ENCODE data around the gene VWA3B. TPM values are rescaled to one million over a fixed set of nuclear protein-coding genes. Genes with fewer than 3 reads are reported as not detected.

The VWA3B gene
- total RNA-seq, 4 donors from 2014 or later, result 0.12 to 2.5 TPM; not detected in 2

DNA sequence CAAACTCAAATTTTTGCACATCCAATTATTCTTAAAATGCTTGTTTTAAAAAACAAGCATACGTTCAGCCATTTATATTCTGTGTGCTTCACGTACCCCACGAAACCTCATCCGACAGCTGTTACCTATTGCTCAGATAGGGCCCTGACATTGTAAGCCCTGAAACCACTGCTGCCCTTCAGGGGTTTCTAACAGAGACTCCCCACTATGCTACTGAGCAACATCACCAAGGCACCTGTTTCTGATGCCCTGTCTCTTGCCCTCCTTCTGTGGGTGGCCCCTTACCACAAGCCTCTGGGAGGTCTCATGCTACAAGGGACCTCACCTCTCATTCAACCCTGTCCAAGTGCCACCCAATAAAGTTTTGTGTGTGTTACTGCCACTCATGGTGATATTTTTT lies 240.8 kb downstream of the VWA3B start:
- no peak for DNase-seq (ENCODE audit: low spot score in 2 of 2)
- intact Hi-C loops (cut with DNase I; ENCODE audit: low total_unique reads), result no loop called here
- TF ChIP-seq POLR2A (IDR thresholded peaks at IDR 0.05), result no peak
- TF ChIP-seq, protein P1, sequence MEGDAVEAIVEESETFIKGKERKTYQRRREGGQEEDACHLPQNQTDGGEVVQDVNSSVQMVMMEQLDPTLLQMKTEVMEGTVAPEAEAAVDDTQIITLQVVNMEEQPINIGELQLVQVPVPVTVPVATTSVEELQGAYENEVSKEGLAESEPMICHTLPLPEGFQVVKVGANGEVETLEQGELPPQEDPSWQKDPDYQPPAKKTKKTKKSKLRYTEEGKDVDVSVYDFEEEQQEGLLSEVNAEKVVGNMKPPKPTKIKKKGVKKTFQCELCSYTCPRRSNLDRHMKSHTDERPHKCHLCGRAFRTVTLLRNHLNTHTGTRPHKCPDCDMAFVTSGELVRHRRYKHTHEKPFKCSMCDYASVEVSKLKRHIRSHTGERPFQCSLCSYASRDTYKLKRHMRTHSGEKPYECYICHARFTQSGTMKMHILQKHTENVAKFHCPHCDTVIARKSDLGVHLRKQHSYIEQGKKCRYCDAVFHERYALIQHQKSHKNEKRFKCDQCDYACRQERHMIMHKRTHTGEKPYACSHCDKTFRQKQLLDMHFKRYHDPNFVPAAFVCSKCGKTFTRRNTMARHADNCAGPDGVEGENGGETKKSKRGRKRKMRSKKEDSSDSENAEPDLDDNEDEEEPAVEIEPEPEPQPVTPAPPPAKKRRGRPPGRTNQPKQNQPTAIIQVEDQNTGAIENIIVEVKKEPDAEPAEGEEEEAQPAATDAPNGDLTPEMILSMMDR (IDR thresholded peaks at IDR 0.05), result no peak
- H3K4me3 ChIP-seq (ENCODE audit: low read depth, poor library complexity, severe bottlenecking), result no peak overlapping the region
- WGBS, 2 donors, result 94 to 95% methylated on average over 4 of the region's 4 CpGs

DNA sequence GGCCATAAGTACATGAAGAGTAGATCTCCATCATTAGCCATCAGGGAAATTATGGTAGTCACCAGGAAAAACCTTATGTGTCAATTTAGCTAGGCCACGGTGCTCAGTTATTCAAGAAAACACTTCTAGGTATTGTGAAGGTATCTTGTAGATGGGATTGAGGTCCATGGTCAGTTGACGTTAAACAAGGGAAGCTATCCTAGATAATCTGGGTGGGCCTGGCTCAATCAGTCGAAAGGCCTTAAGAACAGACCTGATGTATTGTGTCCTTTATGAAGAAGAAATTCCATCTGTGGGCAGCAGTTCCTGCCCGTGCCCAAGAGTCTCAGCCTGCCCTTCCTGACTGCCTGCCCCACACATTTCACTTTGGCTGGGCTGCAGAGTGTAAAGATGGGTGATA lies 242.6 kb downstream of the VWA3B start:
- intact Hi-C loops (cut with DNase I; ENCODE audit: low total_unique reads), result no loop called here
- 86 to 88% methylated on average over 4 of the region's 4 CpGs for WGBS, 2 donors
- H3K4me3 ChIP-seq (ENCODE audit: low read depth, poor library complexity, severe bottlenecking), result no peak overlapping the region
- no peak for TF ChIP-seq POLR2A (IDR thresholded peaks at IDR 0.05)
- DNase-seq (ENCODE audit: low spot score in 2 of 2), result no peak

DNA sequence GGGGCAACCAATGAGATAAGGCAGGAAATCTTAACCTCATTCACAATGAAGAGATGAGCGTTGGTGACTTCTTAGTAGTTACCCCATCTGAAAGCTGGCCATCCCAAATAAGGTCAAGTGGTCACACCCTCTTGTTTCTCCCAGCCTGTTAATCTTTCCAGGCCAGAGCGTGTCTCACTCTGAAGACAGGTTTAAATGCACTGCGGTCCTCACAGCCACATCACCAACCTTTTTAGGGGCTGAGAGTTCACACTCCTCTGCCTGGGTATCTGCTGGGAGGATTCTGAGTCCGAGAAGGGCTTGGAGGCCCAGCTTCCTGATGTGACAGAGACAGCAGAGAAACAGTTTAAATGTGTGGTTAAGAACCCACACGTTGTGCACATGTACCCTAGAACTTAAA lies 246.0 kb downstream of the VWA3B start:
- intact Hi-C loops (cut with DNase I; ENCODE audit: low total_unique reads), result no loop called here
- WGBS, 2 donors, result 82 to 86% methylated on average over 5 of the region's 5 CpGs
- no peak for DNase-seq (ENCODE audit: low spot score in 2 of 2)
- TF ChIP-seq, protein P1 (IDR thresholded peaks at IDR 0.05), result no peak
- no peak for TF ChIP-seq POLR2A (IDR thresholded peaks at IDR 0.05)
- H3K4me3 ChIP-seq (ENCODE audit: low read depth, poor library complexity, severe bottlenecking), result no peak overlapping the region

DNA sequence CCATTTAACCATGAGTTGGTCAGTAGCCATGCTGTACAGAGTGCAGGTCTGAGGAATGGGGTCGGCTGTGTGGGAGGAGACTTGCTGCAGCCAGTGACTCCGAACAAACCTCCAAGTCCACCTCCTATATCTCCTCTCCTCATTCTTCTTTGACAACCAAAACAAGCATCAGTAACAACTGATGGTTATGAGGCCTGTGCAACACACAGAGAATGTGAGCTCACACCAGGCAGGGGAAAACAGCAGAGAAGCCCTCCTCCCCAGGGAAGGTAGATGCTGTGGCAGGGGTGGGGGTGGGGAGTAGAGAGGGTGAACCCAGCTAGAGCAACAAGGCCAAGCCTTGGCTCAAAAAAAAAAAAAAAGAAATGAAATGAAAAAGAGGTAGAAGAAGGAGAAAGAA lies 247.0 kb downstream of the VWA3B start:
- DNase-seq (ENCODE audit: low spot score in 2 of 2), result no peak
- 63 to 71% methylated on average over 2 of the region's 2 CpGs for WGBS, 2 donors
- intact Hi-C loops (cut with DNase I; ENCODE audit: low total_unique reads), result no loop called here

DNA sequence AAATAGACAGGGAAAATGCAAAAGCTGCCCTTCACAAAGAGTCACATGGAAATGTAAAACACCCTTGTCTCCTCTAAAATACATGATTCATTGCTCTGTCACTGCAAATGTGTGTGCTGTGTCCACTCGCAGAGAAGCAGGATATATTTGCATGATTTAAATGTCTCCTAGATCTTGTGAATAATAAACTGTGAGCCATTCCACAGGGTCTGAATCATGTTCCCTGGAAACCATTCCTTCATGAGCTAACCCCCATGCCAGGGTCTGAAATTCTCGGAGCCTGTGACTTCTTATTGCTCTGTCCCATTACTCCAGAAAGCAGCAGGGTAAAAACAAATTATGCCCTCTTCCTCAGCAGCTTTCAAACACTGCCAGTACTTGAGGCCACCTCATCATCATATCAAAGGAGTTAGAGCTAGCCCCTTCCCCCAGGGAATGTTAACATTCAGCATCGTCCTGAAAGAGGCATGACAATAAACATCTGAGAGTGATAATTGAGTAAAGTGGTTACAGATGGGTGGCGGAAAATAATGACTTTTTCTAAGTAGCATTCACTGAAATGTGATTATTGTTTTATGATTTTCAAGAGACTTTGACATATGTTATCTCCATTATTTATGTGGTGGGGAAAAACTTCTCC lies 247.6 kb downstream of the VWA3B start:
- WGBS, 2 donors, result 19 to 28% methylated on average over 4 of the region's 4 CpGs
- H3K4me3 ChIP-seq (ENCODE audit: low read depth, poor library complexity, severe bottlenecking), result no peak overlapping the region
- no peak for DNase-seq (ENCODE audit: low spot score in 2 of 2)
- TF ChIP-seq, protein P1 (IDR thresholded peaks at IDR 0.05), result no peak
- TF ChIP-seq POLR2A (IDR thresholded peaks at IDR 0.05), result no peak
- intact Hi-C loops (cut with DNase I; ENCODE audit: low total_unique reads), result no loop called here

More for the DNA sequence above, 247.0 kb downstream of the VWA3B start:
- no peak overlapping the region for H3K4me3 ChIP-seq (ENCODE audit: low read depth, poor library complexity, severe bottlenecking)
- TF ChIP-seq, protein P1 (IDR thresholded peaks at IDR 0.05), result no peak
- TF ChIP-seq POLR2A (IDR thresholded peaks at IDR 0.05), result no peak

DNA sequence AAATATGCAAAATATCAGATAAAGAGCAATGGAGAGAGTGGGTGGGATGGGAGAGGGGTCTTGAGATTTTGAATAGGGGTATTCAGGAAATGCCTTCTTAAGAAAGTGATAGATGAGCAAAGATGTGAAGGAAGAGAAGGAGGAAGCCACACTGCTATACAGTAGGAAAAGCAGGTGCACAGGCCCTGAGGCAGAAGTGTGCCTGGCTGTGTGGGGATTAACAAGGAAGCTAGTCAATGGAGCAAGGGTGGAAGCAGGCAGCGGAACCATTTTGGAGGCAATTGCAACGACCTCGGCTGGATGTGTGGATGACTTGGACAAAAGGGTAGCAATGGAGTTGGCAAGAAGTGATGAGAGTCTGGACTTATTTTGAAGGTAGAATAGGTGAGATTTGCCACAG lies 248.3 kb downstream of the VWA3B start:
- intact Hi-C loops (cut with DNase I; ENCODE audit: low total_unique reads), result no loop called here
- TF ChIP-seq, protein P1 (IDR thresholded peaks at IDR 0.05), result no peak
- TF ChIP-seq POLR2A (IDR thresholded peaks at IDR 0.05), result no peak
- 81 to 87% methylated on average over 3 of the region's 3 CpGs for WGBS, 2 donors
- DNase-seq (ENCODE audit: low spot score in 2 of 2), result no peak
- H3K4me3 ChIP-seq (ENCODE audit: low read depth, poor library complexity, severe bottlenecking), result no peak overlapping the region
